Endothelial cell of umbilical vein (primary cell): ENCODE results near the gene MOXD1. TPM values are rescaled to one million over a fixed set of nuclear protein-coding genes. Genes with fewer than 3 reads are reported as not detected.

Experiments used
- BruUV-seq: library from RNA; stranded (reverse); fragments of 400-500 nt; replicated peaks from 2 replicates; lab custom pipeline; 2021; lab: Mats Ljungman, UMichigan
- CTCF ChIA-PET: fragments of 300-600, 350-600 bp; sonication (Branson Sonifier 250); formaldehyde crosslinking; loops from one replicate; lab custom pipeline; 2021; ENCODE audit warnings: antibody characterized with exemption, inconsistent platforms; lab: Charles Lee
- POLR2A ChIA-PET: fragments of 300-600, 350-600 bp; sonication (Branson Sonifier 250); formaldehyde crosslinking; loops from one replicate; lab custom pipeline; 2021; ENCODE audit warnings: antibody characterized with exemption, inconsistent platforms; lab: Charles Lee
- DNase-seq: peaks from one replicate; pipeline ENCODE4 v3.0.0-alpha.2; 2011; ENCODE audit warnings: low read depth, low spot score
- FAIRE-seq: peaks from 2 replicates; lab custom pipeline; 2011; peaks lifted over from hg19 to GRCh38; lab: Jason Lieb, UNC
- H2AFZ ChIP-seq: 2 replicates; pipeline ENCODE4 v1.6.0; 2012; ENCODE audit warnings: low read depth, low read length, control low read depth, inconsistent platforms
- H3K27ac ChIP-seq: 2 replicates; pipeline ENCODE4 v1.5.1; 2011; ENCODE audit warnings: low read depth, mild to moderate bottlenecking, control low read depth, low read length, moderate library complexity; ENCODE audit not compliant: insufficient read depth
- H3K27me3 ChIP-seq, 2 experiments: 2 replicates each; pipeline versions ENCODE4 v1.6.0 to v1.6.1; 2011; ENCODE audit warnings: low read length in 2 of 2, mixed read lengths in 1 of 2; ENCODE audit not compliant: control insufficient read depth in 2 of 2, insufficient read depth in 2 of 2
- H3K36me3 ChIP-seq, 2 experiments: 2 replicates in 1 of 2; 3 replicates in 1 of 2; pipeline ENCODE4 v1.5.1; 2011; ENCODE audit warnings: low read length in 2 of 2, mild to moderate bottlenecking in 1 of 2, moderate library complexity in 1 of 2; ENCODE audit not compliant: control insufficient read depth in 2 of 2, insufficient read depth in 2 of 2; ENCODE audit errors: extremely low read depth in 1 of 2
- H3K4me1 ChIP-seq: 3 replicates; pipeline ENCODE4 v1.5.1; 2011; ENCODE audit warnings: mild to moderate bottlenecking, low read length; ENCODE audit not compliant: control insufficient read depth, insufficient read depth; ENCODE audit errors: extremely low read depth
- H3K4me2 ChIP-seq: 2 replicates; pipeline ENCODE4 v1.6.1; 2011; ENCODE audit warnings: low read length, control low read depth, mixed read lengths; ENCODE audit not compliant: insufficient read depth
- H3K4me3 ChIP-seq, 3 experiments: fragments of 200-600 bp in 1 of 3; sonication (generic), shearing (Covaris generic) in 1 of 3; replicated peaks in 1 of 3; 2 replicates each; pipeline ENCODE4 v1.5.1; 2011 to 2016; ENCODE audit warnings: control low read depth in 3 of 3, low read length in 3 of 3, mild to moderate bottlenecking in 2 of 3, inconsistent platforms in 1 of 3, low read depth in 1 of 3, moderate library complexity in 1 of 3; ENCODE audit not compliant: insufficient read depth in 1 of 3
- H3K79me2 ChIP-seq: 2 replicates; pipeline ENCODE4 v1.6.0; 2012; ENCODE audit warnings: low read length, inconsistent platforms; ENCODE audit not compliant: control insufficient read depth, insufficient read depth
- H3K9ac ChIP-seq: replicated peaks from 2 replicates; pipeline ENCODE3; 2011; ENCODE audit warnings: low read length, control low read depth; ENCODE audit not compliant: insufficient read depth; ENCODE audit errors: extremely low read depth
- H3K9me1 ChIP-seq: replicated peaks from 3 replicates; pipeline ENCODE4 v1.6.0; 2011; ENCODE audit warnings: mild to moderate bottlenecking, low read length; ENCODE audit not compliant: control insufficient read depth, insufficient read depth; ENCODE audit errors: extremely low read depth
- H3K9me3 ChIP-seq: replicated peaks from 2 replicates; pipeline ENCODE4 v1.5.1; 2012; ENCODE audit warnings: low read length, inconsistent platforms; ENCODE audit not compliant: control insufficient read depth, insufficient read depth
- H4K20me1 ChIP-seq: replicated peaks from 2 replicates; pipeline ENCODE3; 2011; ENCODE audit warnings: mild to moderate bottlenecking, low read length; ENCODE audit not compliant: control insufficient read depth, insufficient read depth; ENCODE audit errors: extremely low read depth
- EZH2 ChIP-seq: IDR thresholded peaks from 2 replicates; pipeline ENCODE4 v1.6.1; 2012; ENCODE audit warnings: borderline replicate concordance, low read depth, mild to moderate bottlenecking, moderate library complexity, low read length, inconsistent platforms; ENCODE audit not compliant: severe bottlenecking
- FOS ChIP-seq: IDR thresholded peaks from 2 replicates; pipeline ENCODE4 v1.6.1; 2011; ENCODE audit warnings: mild to moderate bottlenecking, low read length, moderate library complexity, borderline replicate concordance; ENCODE audit not compliant: insufficient read depth
- GATA2 ChIP-seq: IDR thresholded peaks from 2 replicates; pipeline ENCODE4 v1.7.0; 2011; ENCODE audit warnings: low read depth, mild to moderate bottlenecking, moderate library complexity, mixed read lengths, low read length; ENCODE audit not compliant: insufficient read length, insufficient read depth
- JUN ChIP-seq: IDR thresholded peaks from 2 replicates; pipeline ENCODE4 v1.6.1; 2011; ENCODE audit warnings: borderline replicate concordance, low read depth; ENCODE audit not compliant: insufficient read length, insufficient read depth
- MYC ChIP-seq: IDR thresholded peaks from one replicate; pipeline ENCODE4 v1.6.1; 2011; ENCODE audit warnings: mild to moderate bottlenecking, low read depth, low read length
- POLR2A ChIP-seq: IDR thresholded peaks from 2 replicates; pipeline ENCODE4 v1.6.1; 2012; ENCODE audit warnings: low read depth, mild to moderate bottlenecking, control low read depth, low read length
- POLR2AphosphoS5 ChIP-seq: IDR thresholded peaks from 2 replicates; pipeline ENCODE4 v1.6.1; 2012; ENCODE audit warnings: low read depth, mild to moderate bottlenecking, control low read depth, low read length, moderate library complexity; ENCODE audit not compliant: insufficient read depth
- dilution Hi-C: fragments of 300-500 bp; cut with MboI; formaldehyde crosslinking; loops from one replicate; pipeline ENCODE4 v1.15.0; 2019; ENCODE audit warnings: low sequenced_read_pairs; ENCODE audit not compliant: extremely low pct_ligation_motif_present
- intact Hi-C: fragments of 100-400 bp; cut with micrococcal nuclease; formaldehyde crosslinking; loops from one replicate; pipeline ENCODE4 v1.10.0; 2022
- polyA plus RNA-seq, 4 experiments: library from polyadenylated mRNA; depleted of rRNA in 3 of 4; stranded (reverse) in 3 of 4; unstranded in 1 of 4; fragments of >200 nt; gene quantifications; 2 replicates each; pipeline versions ENCODE4 v1.2.1 to v1.2.3, GENCODE V29; 2011 to 2012; ENCODE audit warnings: missing spikeins in 1 of 4
- total RNA-seq: library from RNA; stranded (reverse); gene quantifications from 2 replicates; pipeline ENCODE4 v1.2.3, GENCODE V29; 2021
- TF ChIP-seq, protein P1 (sequence below): IDR thresholded peaks from 2 replicates; pipeline ENCODE4 v1.6.1; 2011; ENCODE audit not compliant: insufficient read depth, insufficient read length
- TF ChIP-seq, protein P2 (sequence below), 2 donors: IDR thresholded peaks; 1 replicate in 1 of 2; 2 replicates in 1 of 2; pipeline ENCODE4 v1.5.1; 2011; ENCODE audit warnings: low read length in 2 of 2, mild to moderate bottlenecking in 2 of 2, moderate library complexity in 2 of 2, control low read depth in 1 of 2, inconsistent platforms in 1 of 2, low read depth in 1 of 2; ENCODE audit not compliant: insufficient read depth in 1 of 2; ENCODE audit errors: extremely low read depth in 1 of 2

Gene MOXD1
- total and polyA plus RNA-seq, 2 donors (not counting 3 experiments of a cell fraction or from before 2014, with no cell fraction given): 0.01 TPM; not detected in 1

DNA sequence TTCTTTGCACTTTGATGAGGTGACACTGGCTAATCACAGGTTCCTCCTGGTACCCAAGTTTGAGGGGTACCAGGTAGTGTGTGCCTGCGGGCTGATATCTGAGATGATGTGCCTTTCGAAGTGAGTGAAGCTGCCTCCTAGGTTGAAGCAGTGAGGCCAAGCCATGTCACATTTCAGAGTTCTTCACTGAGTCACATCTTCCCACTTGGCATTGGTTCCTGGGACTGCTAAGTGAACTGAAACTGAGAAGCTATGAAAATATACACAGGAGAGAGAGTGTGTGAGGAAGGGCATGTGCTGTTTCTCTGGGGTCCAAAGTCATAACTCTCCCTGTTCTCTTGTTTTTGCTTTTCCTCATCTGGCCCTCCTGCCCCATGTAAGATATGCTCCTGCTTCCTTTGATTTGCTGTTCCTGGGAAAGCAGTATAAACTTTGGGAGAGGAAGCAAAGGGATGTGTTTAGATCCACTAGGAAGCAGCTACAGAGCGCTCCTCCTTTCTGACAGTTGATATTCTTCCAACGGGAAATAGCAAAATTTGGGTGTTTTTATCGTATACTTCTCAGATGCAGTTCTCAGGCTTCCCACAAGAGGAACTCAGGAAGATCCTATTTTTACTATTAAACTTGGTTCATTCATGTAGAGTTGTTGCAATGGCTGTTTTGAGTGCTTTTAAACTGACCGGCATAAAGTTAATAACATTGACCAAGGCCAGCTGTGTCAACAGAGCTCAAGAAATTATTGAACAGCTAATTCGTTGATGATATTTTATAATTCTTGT is 153.7 kb downstream of the MOXD1 start:
- Histone ChIP-seq H4K20me1 (no peaks in the 10 kb centered on the region), H3K9me1 (no peaks in the 10 kb centered on the region), H3K27me3 (peaks cover 0 to 2% of the 10 kb centered on the region in 2 experiments), H2AFZ (no peak overlapping the region), H3K36me3 (no peaks in the 10 kb centered on the region), H3K4me3 (no peak overlapping the region), H3K27ac (no peak overlapping the region), H3K4me2 (no peak overlapping the region), H3K9ac (no peak overlapping the region), H3K4me1 (no peaks in the 10 kb centered on the region), H3K9me3 (no peaks in the 10 kb centered on the region), H3K79me2 (no peaks in the 10 kb centered on the region)
- intact Hi-C loops (no loop called here), dilution Hi-C loops (no loop called here)
- DNase-seq: no peak
- CTCF ChIA-PET: interaction anchor here (1.4 to 2.7 kb wide), 5 partner anchors 11 to 323 kb away, joined by 3 to 13 read pairs (median 7); no protein-coding TSS in a partner anchor
- BruUV-seq: no TSS peak
- POLR2A ChIA-PET: interaction anchor here (1.0 kb wide), 1 partner anchor 293 kb away, joined by 3 read pairs; no protein-coding TSS in a partner anchor
- TF ChIP-seq, protein P1, sequence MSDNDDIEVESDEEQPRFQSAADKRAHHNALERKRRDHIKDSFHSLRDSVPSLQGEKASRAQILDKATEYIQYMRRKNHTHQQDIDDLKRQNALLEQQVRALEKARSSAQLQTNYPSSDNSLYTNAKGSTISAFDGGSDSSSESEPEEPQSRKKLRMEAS: no peak
- no peak for TF ChIP-seq MYC
- no peak for TF ChIP-seq EZH2
- TF ChIP-seq, protein P2, sequence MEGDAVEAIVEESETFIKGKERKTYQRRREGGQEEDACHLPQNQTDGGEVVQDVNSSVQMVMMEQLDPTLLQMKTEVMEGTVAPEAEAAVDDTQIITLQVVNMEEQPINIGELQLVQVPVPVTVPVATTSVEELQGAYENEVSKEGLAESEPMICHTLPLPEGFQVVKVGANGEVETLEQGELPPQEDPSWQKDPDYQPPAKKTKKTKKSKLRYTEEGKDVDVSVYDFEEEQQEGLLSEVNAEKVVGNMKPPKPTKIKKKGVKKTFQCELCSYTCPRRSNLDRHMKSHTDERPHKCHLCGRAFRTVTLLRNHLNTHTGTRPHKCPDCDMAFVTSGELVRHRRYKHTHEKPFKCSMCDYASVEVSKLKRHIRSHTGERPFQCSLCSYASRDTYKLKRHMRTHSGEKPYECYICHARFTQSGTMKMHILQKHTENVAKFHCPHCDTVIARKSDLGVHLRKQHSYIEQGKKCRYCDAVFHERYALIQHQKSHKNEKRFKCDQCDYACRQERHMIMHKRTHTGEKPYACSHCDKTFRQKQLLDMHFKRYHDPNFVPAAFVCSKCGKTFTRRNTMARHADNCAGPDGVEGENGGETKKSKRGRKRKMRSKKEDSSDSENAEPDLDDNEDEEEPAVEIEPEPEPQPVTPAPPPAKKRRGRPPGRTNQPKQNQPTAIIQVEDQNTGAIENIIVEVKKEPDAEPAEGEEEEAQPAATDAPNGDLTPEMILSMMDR (IDR thresholded peaks at IDR 0.05; ENCODE audit: extremely low read depth in 1 of 2, insufficient read depth in 1 of 2, low read depth in 1 of 2, low read length in 2 of 2): no peak
- TF ChIP-seq POLR2A: no peak
- TF ChIP-seq GATA2: no peak
- no peak for TF ChIP-seq POLR2AphosphoS5
- TF ChIP-seq JUN: no peak
- no peak for TF ChIP-seq FOS
- FAIRE-seq: no peak
